GM23248 (cell line): ENCODE results near the gene BLOC1S1. TPM values are rescaled to one million over a fixed set of nuclear protein-coding genes. Genes with fewer than 3 reads are reported as not detected.

Source experiments
- DNase-seq: peaks from one replicate; pipeline ENCODE4 v3.0.0-alpha.2; 2015
- H2AFZ ChIP-seq: fragments of 200-600 bp; sonication (generic); 2 replicates; pipeline ENCODE4 v1.6.1; 2016; ENCODE audit warnings: antibody characterized with exemption
- H3F3A ChIP-seq: fragments of 200-600 bp; sonication (generic); 2 replicates; pipeline ENCODE4 v1.6.1; 2016; ENCODE audit warnings: mild to moderate bottlenecking, antibody characterized with exemption, mixed run types; ENCODE audit not compliant: insufficient read depth
- H3K27ac ChIP-seq: fragments of 200-600 bp; sonication (generic); 2 replicates; pipeline ENCODE4 v1.5.1; 2016; ENCODE audit warnings: mild to moderate bottlenecking
- H3K27me3 ChIP-seq: fragments of 200-600 bp; sonication (generic); replicated peaks from 2 replicates; pipeline ENCODE4 v1.6.1; 2016; ENCODE audit warnings: mild to moderate bottlenecking; ENCODE audit not compliant: insufficient read depth
- H3K36me3 ChIP-seq: fragments of 200-600 bp; sonication (generic); 2 replicates; pipeline ENCODE4 v1.6.1; 2016; ENCODE audit warnings: low read depth, mild to moderate bottlenecking
- H3K4me1 ChIP-seq: fragments of 200-600 bp; sonication (generic); 2 replicates; pipeline ENCODE4 v1.6.1; 2016; ENCODE audit warnings: mild to moderate bottlenecking; ENCODE audit not compliant: insufficient read depth
- H3K4me2 ChIP-seq: fragments of 200-600 bp; sonication (generic); one replicate; pipeline ENCODE4 v1.6.1; 2016; ENCODE audit warnings: mild to moderate bottlenecking; ENCODE audit not compliant: unreplicated experiment
- H3K4me3 ChIP-seq: fragments of 200-600 bp; sonication (generic); 2 replicates; pipeline ENCODE4 v1.5.1; 2016; ENCODE audit warnings: mild to moderate bottlenecking
- H3K79me2 ChIP-seq: fragments of 200-600 bp; sonication (generic); 2 replicates; pipeline ENCODE4 v1.6.1; 2016; ENCODE audit warnings: mild to moderate bottlenecking; ENCODE audit not compliant: insufficient read depth
- H3K9ac ChIP-seq: fragments of 200-600 bp; sonication (generic); 2 replicates; pipeline ENCODE4 v1.6.1; 2016; ENCODE audit warnings: mild to moderate bottlenecking
- H3K9me2 ChIP-seq: fragments of 200-600 bp; sonication (generic); 2 replicates; pipeline ENCODE4 v1.6.1; 2016; ENCODE audit warnings: mixed run types, mild to moderate bottlenecking, moderate library complexity; ENCODE audit not compliant: insufficient read depth
- H3K9me3 ChIP-seq: fragments of 200-600 bp; sonication (generic); one replicate; pipeline ENCODE4 v1.6.1; 2017; ENCODE audit warnings: low read depth
- H4K20me1 ChIP-seq: fragments of 200-600 bp; sonication (generic); 2 replicates; pipeline ENCODE4 v1.6.0; 2016; ENCODE audit not compliant: insufficient read depth
- EZH2 ChIP-seq: fragments of 200-600 bp; sonication (generic); IDR thresholded peaks from 2 replicates; pipeline ENCODE4 v1.6.1; 2018; ENCODE audit warnings: antibody characterized with exemption, mild to moderate bottlenecking; ENCODE audit not compliant: insufficient read depth, poor library complexity, severe bottlenecking
- EZH2phosphoT487 ChIP-seq: fragments of 200-600 bp; sonication (generic); IDR thresholded peaks from 2 replicates; pipeline ENCODE4 v1.6.1; 2018; ENCODE audit warnings: antibody characterized with exemption, moderate library complexity, mild to moderate bottlenecking, low read depth; ENCODE audit not compliant: insufficient read depth
- WGBS, 2 experiments: methylation state at CpG; one replicate each; pipeline ENCODE4 v1.1.6; 2015 to 2017; ENCODE audit warnings: low lambda C conversion rate in 2 of 2, low coverage in 1 of 2; ENCODE audit errors: missing lambda C conversion rate in 2 of 2; 5-methylcytosine and 5-hydroxymethylcytosine counted together
- in situ Hi-C: fragments of 300-500 bp; cut with MboI; formaldehyde crosslinking; loops from 2 replicates; pipeline ENCODE4 v1.15.0; 2020
- polyA plus RNA-seq: library from polyadenylated mRNA; unstranded; fragments of >200 nt; fragmentation: Nextera tagmentation; extraction: Ambion mirVana; gene quantifications from 2 replicates; pipeline ENCODE4 v1.2.1, GENCODE V29; 2016
- total RNA-seq: library from RNA; depleted of rRNA; stranded (reverse); fragments of >200 nt; shearing (Covaris generic); gene quantifications from 2 replicates; pipeline ENCODE4 v1.2.3, GENCODE V29; 2014

The BLOC1S1 gene
- total and polyA plus RNA-seq, 2 experiments from 2014 or later: 110 to 193 TPM

DNA sequence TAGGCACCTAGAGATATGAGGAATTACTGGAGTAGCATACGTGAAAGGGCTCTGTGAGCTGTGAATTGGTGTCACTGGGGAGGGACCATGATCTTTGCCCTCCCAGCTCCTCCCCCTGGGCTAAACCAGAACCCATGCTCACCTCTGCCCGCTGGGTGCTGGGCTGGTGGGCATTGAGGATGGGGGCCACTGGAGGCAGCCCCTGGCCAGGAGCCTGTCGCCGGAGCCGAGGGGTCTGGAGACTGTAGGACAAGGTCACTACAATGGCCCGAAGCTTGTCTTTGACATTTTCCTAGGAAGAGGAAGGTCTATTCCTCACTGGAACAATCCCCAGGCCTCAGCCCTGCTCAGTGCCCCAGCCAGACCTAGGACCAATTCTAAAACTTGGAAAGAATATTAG is 19.7 kb upstream of the BLOC1S1 start:
- Histone ChIP-seq H2AFZ (no peak overlapping the region), H3K79me2 (no peaks in the 10 kb centered on the region), H3K27ac (no peak overlapping the region), H4K20me1 (no peaks in the 10 kb centered on the region), H3K36me3 (no peaks in the 10 kb centered on the region), H3K27me3 (no peaks in the 10 kb centered on the region), H3K9ac (no peak overlapping the region), H3F3A (no peaks in the 10 kb centered on the region), H3K9me2 (no peaks in the 10 kb centered on the region), H3K4me3 (no peak overlapping the region), H3K4me1 (0 out of 2 replicates have a peak, but pooled peaks cover 7% of the 10 kb centered on the region), H3K9me3 (no peaks in the 10 kb centered on the region), H3K4me2 (no peak overlapping the region)
- no peak for TF ChIP-seq EZH2
- TF ChIP-seq EZH2phosphoT487: no peak
- in situ Hi-C loops: no loop called here
- DNase-seq: no peak
- WGBS, 2 experiments: 89 to 91% methylated on average over 6 of the region's 6 CpGs

DNA sequence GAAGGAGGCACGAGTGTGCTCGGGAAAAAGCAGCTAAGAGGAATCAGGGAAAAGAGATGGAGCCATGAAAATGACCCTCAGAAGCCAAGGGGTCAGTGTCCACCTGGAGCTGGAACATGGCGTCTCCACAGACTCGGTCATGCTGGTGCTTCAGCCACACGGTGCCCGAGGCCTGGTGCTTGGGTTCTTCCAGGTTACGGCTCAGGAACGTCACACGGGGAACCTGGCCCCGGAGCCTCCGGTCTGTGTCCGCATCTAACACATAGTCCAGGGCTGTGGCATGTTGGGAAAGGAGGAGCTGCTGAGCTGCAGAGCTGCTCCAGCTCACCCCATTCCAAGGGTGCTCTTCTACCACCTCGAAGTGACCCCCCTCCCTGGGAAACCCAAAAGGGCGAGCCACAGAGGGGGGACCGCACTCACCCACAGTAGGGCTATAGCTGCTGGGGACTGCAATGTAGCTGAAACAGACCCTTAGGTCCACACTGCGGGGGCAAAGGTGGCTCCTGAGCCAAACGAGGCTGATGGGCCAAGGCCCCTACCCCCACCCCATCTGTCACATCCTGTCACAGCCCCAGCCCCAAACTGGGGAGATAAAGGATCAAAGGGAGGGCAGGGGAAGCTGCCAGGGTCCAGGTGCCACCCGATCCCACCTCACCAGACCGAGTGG is 18.9 kb upstream of the BLOC1S1 start:
- H4K20me1 ChIP-seq: no peaks in the 10 kb centered on the region
- H3K9me3 ChIP-seq: no peaks in the 10 kb centered on the region
- H3K27ac ChIP-seq: no peak overlapping the region
- H3K4me2 ChIP-seq: no peak overlapping the region
- in situ Hi-C loops: no loop called here
- H3F3A ChIP-seq: no peaks in the 10 kb centered on the region
- H3K4me3 ChIP-seq: no peak overlapping the region
- DNase-seq: no peak
- 0 out of 2 replicates have a peak, but pooled peaks cover 7% of the 10 kb centered on the region for H3K4me1 ChIP-seq
- TF ChIP-seq EZH2 (no peak), EZH2phosphoT487 (no peak)
- WGBS, 2 experiments: 76 to 86% methylated on average over 17 to 19 of the region's 19 CpGs
- H3K36me3 ChIP-seq: no peaks in the 10 kb centered on the region
- no peaks in the 10 kb centered on the region for H3K9me2 ChIP-seq
- H2AFZ ChIP-seq: no peak overlapping the region
- H3K9ac ChIP-seq: no peak overlapping the region
- no peaks in the 10 kb centered on the region for H3K79me2 ChIP-seq
- H3K27me3 ChIP-seq: no peaks in the 10 kb centered on the region

DNA sequence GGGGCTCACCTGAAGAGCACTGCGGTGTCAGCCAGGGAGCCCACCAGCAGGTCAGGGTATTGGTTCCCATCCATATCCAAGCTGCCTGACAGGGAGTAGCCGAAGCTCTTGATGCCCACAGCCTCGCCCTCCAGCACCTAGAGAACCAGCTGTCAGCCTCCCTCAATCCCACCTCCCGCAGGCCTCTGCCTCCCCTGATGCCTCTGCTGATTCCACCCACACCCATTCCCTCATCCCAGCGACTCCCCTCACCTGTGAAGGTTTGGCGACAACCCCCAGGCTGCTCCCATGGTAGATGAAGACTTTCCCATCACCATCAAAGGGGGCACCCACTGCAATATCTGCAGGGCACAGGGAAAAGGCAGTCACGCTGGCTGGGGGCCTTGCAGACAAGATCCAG is 18.2 kb upstream of the BLOC1S1 start:
- Histone ChIP-seq H2AFZ (no peak overlapping the region), H3K4me2 (no peak overlapping the region), H3K79me2 (no peaks in the 10 kb centered on the region), H3K36me3 (no peaks in the 10 kb centered on the region), H3F3A (no peaks in the 10 kb centered on the region), H3K9me2 (no peaks in the 10 kb centered on the region), H4K20me1 (no peaks in the 10 kb centered on the region), H3K4me3 (no peak overlapping the region), H3K27ac (no peak overlapping the region), H3K9ac (no peak overlapping the region), H3K9me3 (no peaks in the 10 kb centered on the region), H3K4me1 (0 out of 2 replicates have a peak, but pooled peaks cover 7% of the 10 kb centered on the region), H3K27me3 (no peaks in the 10 kb centered on the region)
- WGBS, 2 experiments: 62 to 74% methylated on average over 7 of the region's 7 CpGs
- TF ChIP-seq EZH2phosphoT487: no peak
- no peak for TF ChIP-seq EZH2
- no peak for DNase-seq
- in situ Hi-C loops: no loop called here

DNA sequence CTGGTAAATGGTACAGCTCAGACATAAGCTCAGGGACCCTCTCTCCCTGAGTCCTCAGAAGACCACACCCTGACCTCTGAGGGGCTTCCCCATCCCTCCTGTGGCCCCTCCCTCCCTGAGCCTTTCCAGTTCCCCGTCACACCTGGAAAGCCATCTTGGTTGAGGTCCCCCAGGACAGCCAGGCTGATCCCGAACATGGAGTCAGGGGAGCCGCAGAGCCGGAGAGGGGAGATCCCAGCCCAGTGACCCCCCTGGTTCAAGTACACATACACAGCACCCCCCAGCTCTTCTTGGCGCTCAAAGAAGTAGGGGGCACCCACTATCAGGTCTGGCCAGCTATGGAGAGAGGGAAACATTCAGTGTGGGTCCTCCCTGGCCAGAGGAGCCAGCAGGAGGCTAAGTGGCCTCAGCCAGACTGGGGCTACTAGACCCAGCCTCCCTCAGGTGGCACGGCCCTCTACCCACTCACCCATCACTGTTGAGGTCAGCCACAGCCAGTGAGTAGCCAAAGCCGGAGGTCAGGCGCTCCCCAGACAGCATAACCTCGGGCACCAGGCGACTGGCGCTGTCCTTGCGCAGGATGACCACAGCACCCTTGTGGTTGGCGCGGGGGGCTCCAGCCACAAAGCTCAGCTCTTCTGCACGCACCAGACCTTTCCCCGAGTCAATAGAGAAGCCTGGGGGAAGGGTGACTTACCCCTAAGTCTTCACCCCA is 17.4 kb upstream of the BLOC1S1 start:
- TF ChIP-seq EZH2: no peak
- TF ChIP-seq EZH2phosphoT487: no peak
- no peak for DNase-seq

More for the DNA sequence above, 17.4 kb upstream of the BLOC1S1 start:
- Histone ChIP-seq H4K20me1 (no peaks in the 10 kb centered on the region), H3K4me1 (0 out of 2 replicates have a peak, but pooled peaks cover 7% of the 10 kb centered on the region), H3K27me3 (no peaks in the 10 kb centered on the region), H3K79me2 (no peaks in the 10 kb centered on the region), H3K9ac (no peak overlapping the region), H2AFZ (no peak overlapping the region), H3K4me3 (no peak overlapping the region), H3K9me2 (no peaks in the 10 kb centered on the region), H3K27ac (no peak overlapping the region), H3K36me3 (no peaks in the 10 kb centered on the region), H3F3A (no peaks in the 10 kb centered on the region), H3K9me3 (no peaks in the 10 kb centered on the region), H3K4me2 (no peak overlapping the region)
- in situ Hi-C loops: no loop called here
- WGBS, 2 experiments: 84 to 93% methylated on average over 15 to 16 of the region's 16 CpGs
